ENCODE data around the gene SOX6. TPM values are rescaled to one million over a fixed set of nuclear protein-coding genes. Genes with fewer than 3 reads are reported as not detected.

The SOX6 gene
- total RNA-seq, 1 experiment from 2014 or later, result not detected

GRCh38 chr11:16093889-16094653 is 262.3 kb downstream of the SOX6 start:
- no peaks in the 10 kb centered on the region for H4K20me1 ChIP-seq (ENCODE audit: control insufficient read depth, insufficient read depth, insufficient read length)
- H3K18ac ChIP-seq (ENCODE audit: insufficient read length, low read depth, low read length), result no peak overlapping the region
- no peak overlapping the region for H3K4me2 ChIP-seq (ENCODE audit: insufficient read depth, insufficient read length, low read length)
- no peak overlapping the region for H2BK120ac ChIP-seq (ENCODE audit: low read depth, low read length, poor library complexity, severe bottlenecking)
- H2AK5ac ChIP-seq (ENCODE audit: insufficient read length, low read length), result no peak overlapping the region
- no peaks in the 10 kb centered on the region for H3K9me3 ChIP-seq (ENCODE audit: control insufficient read depth, low read depth, low read length)
- H3T11ph ChIP-seq (ENCODE audit: low read length), result no peak overlapping the region
- H4K8ac ChIP-seq (replicated peaks; ENCODE audit: insufficient read length, low read depth, low read length), result no peak overlapping the region
- no peak overlapping the region for H3K4ac ChIP-seq (ENCODE audit: low read depth, low read length)
- TF ChIP-seq, protein P1, sequence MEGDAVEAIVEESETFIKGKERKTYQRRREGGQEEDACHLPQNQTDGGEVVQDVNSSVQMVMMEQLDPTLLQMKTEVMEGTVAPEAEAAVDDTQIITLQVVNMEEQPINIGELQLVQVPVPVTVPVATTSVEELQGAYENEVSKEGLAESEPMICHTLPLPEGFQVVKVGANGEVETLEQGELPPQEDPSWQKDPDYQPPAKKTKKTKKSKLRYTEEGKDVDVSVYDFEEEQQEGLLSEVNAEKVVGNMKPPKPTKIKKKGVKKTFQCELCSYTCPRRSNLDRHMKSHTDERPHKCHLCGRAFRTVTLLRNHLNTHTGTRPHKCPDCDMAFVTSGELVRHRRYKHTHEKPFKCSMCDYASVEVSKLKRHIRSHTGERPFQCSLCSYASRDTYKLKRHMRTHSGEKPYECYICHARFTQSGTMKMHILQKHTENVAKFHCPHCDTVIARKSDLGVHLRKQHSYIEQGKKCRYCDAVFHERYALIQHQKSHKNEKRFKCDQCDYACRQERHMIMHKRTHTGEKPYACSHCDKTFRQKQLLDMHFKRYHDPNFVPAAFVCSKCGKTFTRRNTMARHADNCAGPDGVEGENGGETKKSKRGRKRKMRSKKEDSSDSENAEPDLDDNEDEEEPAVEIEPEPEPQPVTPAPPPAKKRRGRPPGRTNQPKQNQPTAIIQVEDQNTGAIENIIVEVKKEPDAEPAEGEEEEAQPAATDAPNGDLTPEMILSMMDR (conservative IDR thresholded peaks at IDR 0.05), result no peak
- DNase-seq, result no peak
- Mint-ChIP-seq H3K36me3 (ENCODE audit: insufficient read depth in 1 of 3, low read depth in 3 of 3) (no peaks in the 10 kb centered on the region), H3K27me3 (ENCODE audit: low read depth) (no peaks in the 10 kb centered on the region; the same call in 1 of the 2 replicates), H3K9me3 (no peaks in the 10 kb centered on the region), H3K4me3 (no peak overlapping the region), H3K27ac (no peak overlapping the region), H3K4me1 (peaks cover 6 to 9% of the 10 kb centered on the region in 2 experiments)
- H2AFZ ChIP-seq (ENCODE audit: low read length), result no peak overlapping the region
- no CpG with 5 or more reads among the region's 3 CpGs for WGBS (ENCODE audit: extremely low coverage, insufficient read length, low lambda C conversion rate)
- no peaks in the 10 kb centered on the region for H3K23me2 ChIP-seq (ENCODE audit: insufficient read length, low read depth, low read length, poor library complexity, severe bottlenecking)
- H3K27me3 ChIP-seq (ENCODE audit: insufficient read depth, low read length), result no peaks in the 10 kb centered on the region
- H2BK15ac ChIP-seq (ENCODE audit: low read depth, low read length), result no peak overlapping the region
- H3K14ac ChIP-seq (ENCODE audit: insufficient read depth, low read length), result no peak overlapping the region
- no peak overlapping the region for H3K27ac ChIP-seq (ENCODE audit: insufficient read length, low read depth, low read length)
- H4K5ac ChIP-seq (ENCODE audit: insufficient read length, low read depth, low read length), result no peak overlapping the region
- H3K9ac ChIP-seq (ENCODE audit: extremely low read depth, insufficient read length, low read length), result no peak overlapping the region
- H2BK20ac ChIP-seq (ENCODE audit: low read depth, low read length, poor library complexity, severe bottlenecking), result no peak overlapping the region
- no peaks in the 10 kb centered on the region for H3K4me1 ChIP-seq (ENCODE audit: insufficient read depth, low read length)
- H4K91ac ChIP-seq (ENCODE audit: insufficient read length, low read depth, low read length), result no peak overlapping the region
- no peaks in the 10 kb centered on the region for H3K79me1 ChIP-seq (ENCODE audit: insufficient read depth, low read depth, low read length, poor library complexity, severe bottlenecking)
- H2BK5ac ChIP-seq (ENCODE audit: insufficient read length, low read length), result no peak overlapping the region
- no peak overlapping the region for H3K56ac ChIP-seq (ENCODE audit: insufficient read length, low read depth, low read length)
- H3K23ac ChIP-seq (ENCODE audit: insufficient read length, low read depth, low read length), result no peak overlapping the region
- no peak overlapping the region for H2BK12ac ChIP-seq (ENCODE audit: insufficient read length, low read depth, low read length)
- no peaks in the 10 kb centered on the region for H3K79me2 ChIP-seq (ENCODE audit: insufficient read depth, low read length)
